ENCODE results near the gene OR6J1.
A peak's percentile ranks its signal among the peaks of the same experiment; 100 is the strongest.

Gene OR6J1

DNA sequence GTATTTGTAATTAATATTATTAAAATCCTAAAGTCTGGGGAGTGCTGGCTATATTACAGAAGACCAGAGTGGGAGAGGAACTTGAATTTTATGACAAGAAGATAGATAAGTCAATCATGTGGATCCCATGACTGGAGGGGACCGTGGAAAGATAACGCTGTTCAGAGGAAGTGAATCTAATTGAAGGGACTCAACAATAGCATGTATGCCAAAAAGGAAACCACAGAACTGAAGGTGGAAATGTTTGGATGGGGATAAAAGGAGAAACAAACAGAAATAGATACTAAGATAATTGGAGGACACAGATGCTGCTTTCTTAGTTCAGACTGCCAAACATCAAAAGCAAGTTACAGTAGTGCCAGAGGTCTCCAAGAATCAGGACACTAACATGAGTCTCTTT is 21.1 kb downstream of the OR6J1 start:
- peaks cover 4% of the 10 kb centered on the region; the same call in 1 of the 2 replicates for H3K4me1 ChIP-seq (ENCODE audit: control insufficient read depth, insufficient read depth, low read length)
- no peaks in the 10 kb centered on the region for H3K9me3 ChIP-seq (ENCODE audit: control insufficient read depth, insufficient read depth, low read depth, low read length)
- ChIA-PET CTCF (interaction anchor here (0.6 kb wide), 1 partner anchor 526 kb away, joined by 3 read pairs; no protein-coding TSS in a partner anchor), POLR2A (no interaction called here)
- no peaks in the 10 kb centered on the region for H3K36me3 ChIP-seq (ENCODE audit: control insufficient read depth in 2 of 2, insufficient read depth in 1 of 2, low read length in 2 of 2)
- H3K27ac ChIP-seq (ENCODE audit: extremely low read depth, low read depth, low read length) = no peak overlapping the region
- TF ChIP-seq, protein P1, sequence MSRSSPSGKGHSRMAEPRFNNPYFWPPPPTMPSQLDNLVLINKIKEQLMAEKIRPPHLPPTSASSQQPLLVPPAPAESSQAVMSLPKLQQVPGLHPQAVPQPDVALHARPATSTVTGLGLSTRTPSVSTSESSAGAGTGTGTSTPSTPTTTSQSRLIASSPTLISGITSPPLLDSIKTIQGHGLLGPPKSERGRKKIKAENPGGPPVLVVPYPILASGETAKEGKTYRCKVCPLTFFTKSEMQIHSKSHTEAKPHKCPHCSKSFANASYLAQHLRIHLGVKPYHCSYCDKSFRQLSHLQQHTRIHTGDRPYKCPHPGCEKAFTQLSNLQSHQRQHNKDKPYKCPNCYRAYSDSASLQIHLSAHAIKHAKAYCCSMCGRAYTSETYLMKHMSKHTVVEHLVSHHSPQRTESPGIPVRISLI (tag by site-specific recombination; IDR thresholded peaks at IDR 0.05) = no peak
- TF ChIP-seq ZNF664 (tag by site-specific recombination; IDR thresholded peaks at IDR 0.05) (no peak), TCF7L2 (IDR thresholded peaks at IDR 0.05; ENCODE audit: borderline replicate concordance, low read depth, low read length) (no peak), ZNF211 (tag by site-specific recombination; IDR thresholded peaks at IDR 0.05; ENCODE audit: low read depth) (no peak), ZNF404 (tag by site-specific recombination; IDR thresholded peaks at IDR 0.05) (no peak), BCL11A (tag by site-specific recombination; IDR thresholded peaks at IDR 0.05; ENCODE audit: low read depth) (no peak), ZNF776 (tag by site-specific recombination; IDR thresholded peaks at IDR 0.05; ENCODE audit: borderline replicate concordance) (no peak), ZNF843 (tag by site-specific recombination; IDR thresholded peaks at IDR 0.05) (no peak), ZNF24 (tag by site-specific recombination; IDR thresholded peaks at IDR 0.05) (no peak), ZNF747 (tag by site-specific recombination; IDR thresholded peaks at IDR 0.05) (no peak), ZNF19 (tag by site-specific recombination; IDR thresholded peaks at IDR 0.05; ENCODE audit: low read depth) (no peak), ZNF248 (tag by site-specific recombination; IDR thresholded peaks at IDR 0.05) (no peak), ZNF629 (tag by site-specific recombination; IDR thresholded peaks at IDR 0.05) (no peak), GLIS1 (tag by site-specific recombination; IDR thresholded peaks at IDR 0.05) (no peak), ZNF624 (tag by site-specific recombination; IDR thresholded peaks at IDR 0.05) (no peak), ZNF792 (tag by site-specific recombination; IDR thresholded peaks at IDR 0.05) (no peak)
- TF ChIP-seq, protein P2, sequence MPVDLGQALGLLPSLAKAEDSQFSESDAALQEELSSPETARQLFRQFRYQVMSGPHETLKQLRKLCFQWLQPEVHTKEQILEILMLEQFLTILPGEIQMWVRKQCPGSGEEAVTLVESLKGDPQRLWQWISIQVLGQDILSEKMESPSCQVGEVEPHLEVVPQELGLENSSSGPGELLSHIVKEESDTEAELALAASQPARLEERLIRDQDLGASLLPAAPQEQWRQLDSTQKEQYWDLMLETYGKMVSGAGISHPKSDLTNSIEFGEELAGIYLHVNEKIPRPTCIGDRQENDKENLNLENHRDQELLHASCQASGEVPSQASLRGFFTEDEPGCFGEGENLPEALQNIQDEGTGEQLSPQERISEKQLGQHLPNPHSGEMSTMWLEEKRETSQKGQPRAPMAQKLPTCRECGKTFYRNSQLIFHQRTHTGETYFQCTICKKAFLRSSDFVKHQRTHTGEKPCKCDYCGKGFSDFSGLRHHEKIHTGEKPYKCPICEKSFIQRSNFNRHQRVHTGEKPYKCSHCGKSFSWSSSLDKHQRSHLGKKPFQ (tag by site-specific recombination; IDR thresholded peaks at IDR 0.05) = no peak
- H3K4me3 ChIP-seq (ENCODE audit: low read depth, low read length) = no peak overlapping the region

DNA sequence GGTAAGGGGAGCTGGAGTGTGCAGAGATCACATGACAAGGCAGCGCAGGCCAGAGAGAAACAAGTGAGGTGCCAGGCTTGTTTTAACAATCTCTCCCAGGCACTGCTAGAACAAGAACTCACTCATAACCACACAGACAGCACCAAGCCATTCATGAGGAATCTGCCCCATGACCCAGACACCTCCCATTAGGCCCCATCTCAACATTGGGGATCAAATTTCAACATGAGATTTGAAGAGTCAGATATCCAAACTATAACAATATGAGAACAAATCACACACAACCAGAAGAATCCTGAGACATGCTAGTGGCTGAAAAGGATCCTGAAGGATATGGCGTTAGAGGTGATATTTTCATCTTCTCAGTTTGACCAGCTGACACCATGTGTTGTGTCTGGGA is 21.9 kb downstream of the OR6J1 start:
- H3K36me3 ChIP-seq (ENCODE audit: control insufficient read depth in 2 of 2, insufficient read depth in 1 of 2, low read length in 2 of 2) = no peaks in the 10 kb centered on the region
- H3K9me3 ChIP-seq (ENCODE audit: control insufficient read depth, insufficient read depth, low read depth, low read length) = no peaks in the 10 kb centered on the region
- H3K4me3 ChIP-seq (ENCODE audit: low read depth, low read length) = no peak overlapping the region
- ChIA-PET POLR2A (no interaction called here), CTCF (interaction anchor here (0.6 to 0.9 kb wide), 2 partner anchors 30 to 525 kb away, joined by 3 read pairs; no protein-coding TSS in a partner anchor)
- H3K27ac ChIP-seq (ENCODE audit: extremely low read depth, low read depth, low read length) = no peak overlapping the region
- TF ChIP-seq ZBTB20 (tag by site-specific recombination; IDR thresholded peaks at IDR 0.05) (no peak), ZBTB21 (tag by site-specific recombination; IDR thresholded peaks at IDR 0.05) (no peak)
- TF ChIP-seq, protein P3, sequence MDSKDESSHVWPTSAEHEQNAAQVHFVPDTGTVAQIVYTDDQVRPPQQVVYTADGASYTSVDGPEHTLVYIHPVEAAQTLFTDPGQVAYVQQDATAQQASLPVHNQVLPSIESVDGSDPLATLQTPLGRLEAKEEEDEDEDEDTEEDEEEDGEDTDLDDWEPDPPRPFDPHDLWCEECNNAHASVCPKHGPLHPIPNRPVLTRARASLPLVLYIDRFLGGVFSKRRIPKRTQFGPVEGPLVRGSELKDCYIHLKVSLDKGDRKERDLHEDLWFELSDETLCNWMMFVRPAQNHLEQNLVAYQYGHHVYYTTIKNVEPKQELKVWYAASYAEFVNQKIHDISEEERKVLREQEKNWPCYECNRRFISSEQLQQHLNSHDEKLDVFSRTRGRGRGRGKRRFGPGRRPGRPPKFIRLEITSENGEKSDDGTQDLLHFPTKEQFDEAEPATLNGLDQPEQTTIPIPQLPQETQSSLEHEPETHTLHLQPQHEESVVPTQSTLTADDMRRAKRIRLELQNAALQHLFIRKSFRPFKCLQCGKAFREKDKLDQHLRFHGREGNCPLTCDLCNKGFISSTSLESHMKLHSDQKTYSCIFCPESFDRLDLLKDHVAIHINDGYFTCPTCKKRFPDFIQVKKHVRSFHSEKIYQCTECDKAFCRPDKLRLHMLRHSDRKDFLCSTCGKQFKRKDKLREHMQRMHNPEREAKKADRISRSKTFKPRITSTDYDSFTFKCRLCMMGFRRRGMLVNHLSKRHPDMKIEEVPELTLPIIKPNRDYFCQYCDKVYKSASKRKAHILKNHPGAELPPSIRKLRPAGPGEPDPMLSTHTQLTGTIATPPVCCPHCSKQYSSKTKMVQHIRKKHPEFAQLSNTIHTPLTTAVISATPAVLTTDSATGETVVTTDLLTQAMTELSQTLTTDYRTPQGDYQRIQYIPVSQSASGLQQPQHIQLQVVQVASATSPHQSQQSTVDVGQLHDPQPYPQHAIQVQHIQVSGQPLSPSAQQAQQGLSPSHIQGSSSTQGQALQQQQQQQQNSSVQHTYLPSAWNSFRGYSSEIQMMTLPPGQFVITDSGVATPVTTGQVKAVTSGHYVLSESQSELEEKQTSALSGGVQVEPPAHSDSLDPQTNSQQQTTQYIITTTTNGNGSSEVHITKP (tag by site-specific recombination; IDR thresholded peaks at IDR 0.05) = peak; percentile 38; the same call in 1 of the 2 replicates
- TF ChIP-seq, protein P4, sequence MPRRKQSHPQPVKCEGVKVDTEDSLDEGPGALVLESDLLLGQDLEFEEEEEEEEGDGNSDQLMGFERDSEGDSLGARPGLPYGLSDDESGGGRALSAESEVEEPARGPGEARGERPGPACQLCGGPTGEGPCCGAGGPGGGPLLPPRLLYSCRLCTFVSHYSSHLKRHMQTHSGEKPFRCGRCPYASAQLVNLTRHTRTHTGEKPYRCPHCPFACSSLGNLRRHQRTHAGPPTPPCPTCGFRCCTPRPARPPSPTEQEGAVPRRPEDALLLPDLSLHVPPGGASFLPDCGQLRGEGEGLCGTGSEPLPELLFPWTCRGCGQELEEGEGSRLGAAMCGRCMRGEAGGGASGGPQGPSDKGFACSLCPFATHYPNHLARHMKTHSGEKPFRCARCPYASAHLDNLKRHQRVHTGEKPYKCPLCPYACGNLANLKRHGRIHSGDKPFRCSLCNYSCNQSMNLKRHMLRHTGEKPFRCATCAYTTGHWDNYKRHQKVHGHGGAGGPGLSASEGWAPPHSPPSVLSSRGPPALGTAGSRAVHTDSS (tag by site-specific recombination; IDR thresholded peaks at IDR 0.05) = no peak
- TF ChIP-seq, protein P5, sequence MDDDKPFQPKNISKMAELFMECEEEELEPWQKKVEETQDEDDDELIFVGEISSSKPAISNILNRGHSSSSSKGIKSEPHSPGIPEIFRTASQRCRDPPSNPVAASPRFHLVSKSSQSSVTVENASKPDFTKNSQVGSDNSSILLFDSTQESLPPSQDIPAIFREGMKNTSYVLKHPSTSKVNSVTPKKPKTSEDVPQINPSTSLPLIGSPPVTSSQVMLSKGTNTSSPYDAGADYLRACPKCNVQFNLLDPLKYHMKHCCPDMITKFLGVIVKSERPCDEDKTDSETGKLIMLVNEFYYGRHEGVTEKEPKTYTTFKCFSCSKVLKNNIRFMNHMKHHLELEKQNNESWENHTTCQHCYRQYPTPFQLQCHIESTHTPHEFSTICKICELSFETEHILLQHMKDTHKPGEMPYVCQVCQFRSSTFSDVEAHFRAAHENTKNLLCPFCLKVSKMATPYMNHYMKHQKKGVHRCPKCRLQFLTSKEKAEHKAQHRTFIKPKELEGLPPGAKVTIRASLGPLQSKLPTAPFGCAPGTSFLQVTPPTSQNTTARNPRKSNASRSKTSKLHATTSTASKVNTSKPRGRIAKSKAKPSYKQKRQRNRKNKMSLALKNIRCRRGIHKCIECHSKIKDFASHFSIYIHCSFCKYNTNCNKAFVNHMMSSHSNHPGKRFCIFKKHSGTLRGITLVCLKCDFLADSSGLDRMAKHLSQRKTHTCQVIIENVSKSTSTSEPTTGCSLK (tag by site-specific recombination; IDR thresholded peaks at IDR 0.05) = no peak
- no peaks in the 10 kb centered on the region for H3K4me1 ChIP-seq (ENCODE audit: control insufficient read depth, insufficient read depth, low read length)
